Adrenal gland (tissue), 12 donors: ENCODE measurements around the gene ZMAT3. TPM values are rescaled to one million over a fixed set of nuclear protein-coding genes. Genes with fewer than 3 reads are reported as not detected.

Experiments
- DNase-seq, 7 donors: peaks; one replicate each; pipeline ENCODE4 v3.0.0-alpha.2; 2019 to 2020
- H3K27ac ChIP-seq, 5 donors: fragments of 200-600 bp; sonication (generic) in 4 of 5; 1 replicate in 3 of 5; 2 replicates in 2 of 5; pipeline versions ENCODE4 v1.5.1 to v1.8.0; 2016 to 2020; ENCODE audit warnings: mild to moderate bottlenecking in 1 of 5
- H3K27me3 ChIP-seq: fragments of 200-600 bp; 2 replicates; pipeline ENCODE4 v1.8.0; 2021
- H3K36me3 ChIP-seq, 2 donors: fragments of 200-600 bp; replicated peaks in 1 of 2; 1 replicate in 1 of 2; 2 replicates in 1 of 2; pipeline versions ENCODE4 v1.5.1 to v1.8.0; 2018 to 2022
- H3K4me1 ChIP-seq, 2 donors: fragments of 200-600 bp; replicated peaks in 1 of 2; 1 replicate in 1 of 2; 2 replicates in 1 of 2; pipeline versions ENCODE4 v1.5.1 to v1.8.0; 2018 to 2021
- H3K4me3 ChIP-seq, 4 donors: fragments of 200-600 bp; sonication (generic) in 3 of 4; one replicate each; pipeline ENCODE4 v1.5.1; 2016 to 2018
- H3K9me3 ChIP-seq, 3 donors: fragments of 200-600 bp; sonication (generic) in 1 of 3; replicated peaks in 1 of 3; 1 replicate in 2 of 3; 2 replicates in 1 of 3; pipeline versions ENCODE4 v1.5.1 to v1.8.0; 2016 to 2021
- POLR2A ChIP-seq, 2 donors: fragments of 450-650 bp; IDR thresholded peaks; one replicate each; pipeline ENCODE4 v1.6.1; 2017; ENCODE audit warnings: antibody characterized with exemption in 2 of 2, mild to moderate bottlenecking in 2 of 2, moderate library complexity in 1 of 2
- WGBS, 4 donors: extraction: QIAGEN DNeasy Blood & Tissue Kit in 2 of 4; methylation state at CpG; one replicate each; pipeline versions ENCODE4 v1.1.5 to v1.1.7; 2013 to 2017; 5-methylcytosine and 5-hydroxymethylcytosine counted together
- intact Hi-C, 2 donors: fragments of 100-400 bp; cut with DNase I; formaldehyde crosslinking; loops; one replicate each; pipeline versions ENCODE4 v1.14.1 to v1.15.0; 2022 to 2023
- polyA plus RNA-seq, 3 donors: library from polyadenylated mRNA; stranded (reverse); fragments of 200-250 nt in 2 of 3; fragments of 350-450 nt in 1 of 3; fragmentation: Illumina TruSeq in 1 of 3; extraction: RNeasy Lipid Tissue Mini Kit (QIAGEN cat#74804) in 1 of 3; gene quantifications; one replicate each; pipeline ENCODE4 v1.2.3, GENCODE V29; 2013 to 2014
- total RNA-seq, 9 donors: library from RNA; depleted of rRNA in 4 of 9; stranded (reverse); fragments of >200 nt in 4 of 9; fragments of 120-200 nt in 1 of 9; fragmentation: NEBNext Ultra II Directional in 1 of 9; extraction: Animal tissue kit (Norgen Biotek cat#: 25700) in 1 of 9; gene quantifications; one replicate each; pipeline versions ENCODE4 v1.1.0 to v1.2.4, GENCODE V29; 2013 to 2023
- TF ChIP-seq, protein P1 (sequence below), 6 experiments: fragments of 450-650 bp in 4 of 6; fragments of 200-600 bp in 2 of 6; sonication (generic) in 1 of 6; IDR thresholded peaks; 1 replicate in 5 of 6; 2 replicates in 1 of 6; pipeline versions ENCODE4 v1.5.1 to v1.8.0; 2016 to 2021; ENCODE audit warnings: antibody characterized with exemption in 6 of 6, mild to moderate bottlenecking in 2 of 6, moderate library complexity in 1 of 6
- donor health status: healthy with polysubstance abuse.
- donor health status: Bipolar disorder and iron deficiency.
- donor health status: DM: yes; HTN: yes; CAD: no.
- donor health status: DM: no; HTN: no; CAD: no.
- donor health status: DM: no; HTN: no; CAD: no.
- donor health status: DM: yes; HTN: yes; CAD: no.

Gene ZMAT3
- total and polyA plus RNA-seq, 12 donors = 1.8 to 30.0 (median 18.1) TPM

DNA sequence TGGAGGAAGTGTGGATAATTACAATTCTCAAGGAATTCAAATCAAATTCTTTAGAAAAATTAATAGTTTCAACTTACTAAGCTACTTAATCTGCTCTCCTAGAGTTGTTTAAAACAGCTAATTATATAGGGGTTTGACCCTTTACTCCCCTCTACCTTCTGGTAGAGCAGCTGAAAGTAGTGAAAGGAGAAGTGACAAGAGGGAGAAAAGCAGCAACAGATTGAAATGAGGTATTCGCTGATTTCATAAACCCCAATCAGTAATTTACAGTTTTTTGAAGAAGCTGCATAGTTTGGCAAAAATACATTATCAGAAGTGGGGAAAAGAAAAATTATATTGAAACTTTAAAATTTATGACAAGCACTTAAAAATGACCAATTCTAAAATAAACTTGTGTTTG, 52.8 kb downstream of the ZMAT3 start:
- intact Hi-C loops = loop anchor here in 1 of 2 donors (5.0 kb wide), 1 partner anchor 303 kb away; the partner anchor contains the start of gene ZNF639
- TF ChIP-seq, protein P1, sequence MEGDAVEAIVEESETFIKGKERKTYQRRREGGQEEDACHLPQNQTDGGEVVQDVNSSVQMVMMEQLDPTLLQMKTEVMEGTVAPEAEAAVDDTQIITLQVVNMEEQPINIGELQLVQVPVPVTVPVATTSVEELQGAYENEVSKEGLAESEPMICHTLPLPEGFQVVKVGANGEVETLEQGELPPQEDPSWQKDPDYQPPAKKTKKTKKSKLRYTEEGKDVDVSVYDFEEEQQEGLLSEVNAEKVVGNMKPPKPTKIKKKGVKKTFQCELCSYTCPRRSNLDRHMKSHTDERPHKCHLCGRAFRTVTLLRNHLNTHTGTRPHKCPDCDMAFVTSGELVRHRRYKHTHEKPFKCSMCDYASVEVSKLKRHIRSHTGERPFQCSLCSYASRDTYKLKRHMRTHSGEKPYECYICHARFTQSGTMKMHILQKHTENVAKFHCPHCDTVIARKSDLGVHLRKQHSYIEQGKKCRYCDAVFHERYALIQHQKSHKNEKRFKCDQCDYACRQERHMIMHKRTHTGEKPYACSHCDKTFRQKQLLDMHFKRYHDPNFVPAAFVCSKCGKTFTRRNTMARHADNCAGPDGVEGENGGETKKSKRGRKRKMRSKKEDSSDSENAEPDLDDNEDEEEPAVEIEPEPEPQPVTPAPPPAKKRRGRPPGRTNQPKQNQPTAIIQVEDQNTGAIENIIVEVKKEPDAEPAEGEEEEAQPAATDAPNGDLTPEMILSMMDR (IDR thresholded peaks at IDR 0.05) = no peak
- TF ChIP-seq POLR2A (IDR thresholded peaks at IDR 0.05) = no peak
- WGBS, 4 donors = 85 to 98% (median 88%) methylated on average over 1 of the region's 1 CpG
- Histone ChIP-seq H3K36me3 (no peaks in the 10 kb centered on the region), H3K27me3 (no peaks in the 10 kb centered on the region), H3K4me1 (peaks cover 3 to 14% of the 10 kb centered on the region in 2 donors), H3K27ac (no peak overlapping the region), H3K9me3 (no peaks in the 10 kb centered on the region), H3K4me3 (no peak overlapping the region)
- DNase-seq = no peak

DNA sequence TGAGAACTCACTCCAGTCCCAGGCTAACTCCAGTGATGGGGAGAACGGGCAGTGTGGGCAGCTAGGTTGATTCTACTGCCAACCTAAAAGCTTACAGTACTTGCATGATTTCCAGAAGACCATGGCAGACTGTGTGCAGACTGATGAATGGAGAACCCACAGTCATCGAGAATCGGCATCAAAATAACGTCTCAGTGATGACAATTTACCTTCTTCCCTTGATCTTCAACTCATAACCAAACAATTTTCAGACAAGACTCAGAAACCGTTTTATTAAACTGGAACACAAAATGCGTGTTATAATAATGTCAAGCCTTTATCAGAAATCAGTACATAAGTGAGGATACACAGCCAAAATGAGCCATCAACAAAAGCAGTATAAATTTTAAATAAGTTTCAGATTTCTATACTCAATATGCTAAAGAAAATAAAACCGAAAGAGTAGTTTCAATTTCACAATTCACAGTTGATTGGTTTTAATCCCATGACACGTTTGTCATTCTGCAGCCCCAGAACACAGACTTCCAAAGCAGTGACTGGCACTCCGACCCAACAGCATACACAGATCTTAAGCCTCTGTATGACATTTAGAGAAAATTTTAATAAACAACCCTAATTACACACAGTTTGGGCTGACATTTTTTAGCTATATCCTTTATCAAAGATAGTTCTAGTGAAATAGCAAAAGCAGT, 54.5 kb downstream of the ZMAT3 start:
- WGBS, 4 donors = 82 to 88% (median 86%) methylated on average over 9 of the region's 9 CpGs
- Histone ChIP-seq H3K4me1 (peaks cover 3 to 14% of the 10 kb centered on the region in 2 donors), H3K27ac (no peak overlapping the region), H3K36me3 (no peaks in the 10 kb centered on the region), H3K9me3 (no peaks in the 10 kb centered on the region), H3K27me3 (no peaks in the 10 kb centered on the region), H3K4me3 (no peak overlapping the region)
- intact Hi-C loops = loop anchor here in 1 of 2 donors (5.0 kb wide), 1 partner anchor 305 kb away; the partner anchor contains the start of gene ZNF639
- TF ChIP-seq, protein P1 (IDR thresholded peaks at IDR 0.05) = no peak
- TF ChIP-seq POLR2A (IDR thresholded peaks at IDR 0.05) = no peak
- DNase-seq = no peak

DNA sequence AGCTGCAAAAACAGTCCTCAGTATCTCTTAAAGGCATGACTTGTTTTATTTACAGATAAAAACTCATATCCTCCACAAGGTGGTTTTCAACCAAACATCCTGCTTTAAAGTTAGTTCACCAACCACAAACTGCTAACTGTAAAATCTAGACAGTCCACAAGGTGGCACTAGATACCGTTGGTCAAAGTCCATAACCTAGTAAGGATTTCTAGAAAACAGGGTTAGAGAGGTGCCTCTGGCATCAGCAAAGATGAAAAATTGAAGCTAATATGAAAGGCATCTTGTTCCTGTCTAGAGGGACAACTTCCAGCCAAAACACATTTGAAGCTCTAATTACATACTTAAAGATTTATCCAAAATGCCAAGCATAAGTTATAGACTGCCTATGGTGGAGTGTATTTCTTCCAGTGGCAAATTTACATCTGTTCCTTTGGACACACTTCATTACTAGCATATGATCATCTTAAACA, 56.0 kb downstream of the ZMAT3 start:
- H3K27me3 ChIP-seq = no peaks in the 10 kb centered on the region
- H3K27ac ChIP-seq = no peak overlapping the region
- no peak overlapping the region for H3K4me3 ChIP-seq
- no peaks in the 10 kb centered on the region for H3K9me3 ChIP-seq
- DNase-seq = peak in 6 of 7 donors; percentile 43 to 74 (median 61)
- intact Hi-C loops = loop anchor here in 1 of 2 donors (5.0 kb wide), 1 partner anchor 307 kb away; the partner anchor contains the start of gene ZNF639
- 0% methylated on average over 1 of the region's 1 CpG for WGBS, 4 donors
- H3K36me3 ChIP-seq = no peaks in the 10 kb centered on the region
- TF ChIP-seq POLR2A (IDR thresholded peaks at IDR 0.05) = no peak
- TF ChIP-seq, protein P1 (IDR thresholded peaks at IDR 0.05) = peak; percentile 81 to 95 (median 87)
- peaks cover 3 to 11% of the 10 kb centered on the region in 2 donors for H3K4me1 ChIP-seq

DNA sequence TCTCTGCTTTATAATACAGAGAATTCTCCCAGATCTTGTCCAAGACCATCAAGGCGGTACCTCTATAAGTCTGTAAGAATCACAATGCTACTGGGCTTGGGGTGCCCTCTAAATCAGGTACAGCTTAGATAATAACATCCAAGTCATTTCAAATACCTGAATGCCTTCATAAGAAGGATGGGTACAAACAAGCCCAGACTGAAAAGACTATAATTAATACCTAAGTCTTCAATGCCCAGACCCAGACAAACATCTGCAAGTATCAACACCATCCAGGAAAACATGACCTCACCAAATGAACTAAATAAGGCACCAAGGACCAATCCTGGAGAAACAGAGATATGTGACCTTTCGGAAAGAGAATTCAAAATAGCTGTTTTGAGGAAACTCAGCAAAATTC, 65.9 kb downstream of the ZMAT3 start:
- intact Hi-C loops = no loop called here
- 84 to 89% (median 85%) methylated on average over 2 of the region's 2 CpGs for WGBS, 4 donors
- Histone ChIP-seq H3K4me3 (no peak overlapping the region), H3K27me3 (no peaks in the 10 kb centered on the region), H3K27ac (no peak overlapping the region), H3K36me3 (no peaks in the 10 kb centered on the region), H3K9me3 (no peaks in the 10 kb centered on the region), H3K4me1 (no peaks in the 10 kb centered on the region)
- no peak for DNase-seq
- no peak for TF ChIP-seq POLR2A (IDR thresholded peaks at IDR 0.05)
- TF ChIP-seq, protein P1 (IDR thresholded peaks at IDR 0.05) = no peak
